Mucosa of stomach (tissue), 1 donor: ENCODE measurements around the gene CELF2.

Source experiments
- H3K27me3 ChIP-seq: one replicate; pipeline ENCODE4 v1.7.0; 2013; ENCODE audit warnings: mild to moderate bottlenecking, low read length; ENCODE audit not compliant: control insufficient read depth, insufficient read depth
- H3K36me3 ChIP-seq: one replicate; pipeline ENCODE4 v1.7.0; 2013; ENCODE audit warnings: low read length; ENCODE audit not compliant: control insufficient read depth, insufficient read depth
- H3K4me1 ChIP-seq: one replicate; pipeline ENCODE4 v1.7.0; 2013; ENCODE audit warnings: mild to moderate bottlenecking, low read length; ENCODE audit not compliant: control insufficient read depth, insufficient read depth
- H3K4me3 ChIP-seq: one replicate; pipeline ENCODE4 v1.7.0; 2013; ENCODE audit warnings: low read length
- H3K9ac ChIP-seq: one replicate; pipeline ENCODE4 v1.7.0; 2013; ENCODE audit warnings: mild to moderate bottlenecking, low read length, moderate library complexity
- H3K9me3 ChIP-seq: one replicate; pipeline ENCODE4 v1.7.0; 2013; ENCODE audit warnings: mild to moderate bottlenecking, low read length, moderate library complexity; ENCODE audit not compliant: control insufficient read depth
- donor health status: Pancreatic carcinoma.

The CELF2 gene

GRCh38 chr10:11148142-11149028 is 130.7 kb downstream of the CELF2 start:
- no peaks in the 10 kb centered on the region for H3K9me3 ChIP-seq
- H3K4me1 ChIP-seq, result peaks cover 21% of the 10 kb centered on the region
- no peaks in the 10 kb centered on the region for H3K27me3 ChIP-seq
- no peak overlapping the region for H3K4me3 ChIP-seq
- no peak overlapping the region for H3K9ac ChIP-seq
- H3K36me3 ChIP-seq, result no peaks in the 10 kb centered on the region

- H3K27me3 ChIP-seq, result no peaks in the 10 kb centered on the region
- H3K4me3 ChIP-seq, result no peak overlapping the region
- H3K36me3 ChIP-seq, result no peaks in the 10 kb centered on the region
- H3K9me3 ChIP-seq, result no peaks in the 10 kb centered on the region
- peaks cover 21% of the 10 kb centered on the region for H3K4me1 ChIP-seq
- no peak overlapping the region for H3K9ac ChIP-seq
Measured at GRCh38 chr10:11149807-11150141, 132.1 kb downstream of the CELF2 start.

GRCh38 chr10:11150231-11150731 is 132.6 kb downstream of the CELF2 start:
- Histone ChIP-seq H3K9ac (no peak overlapping the region), H3K9me3 (no peaks in the 10 kb centered on the region), H3K36me3 (no peaks in the 10 kb centered on the region), H3K27me3 (no peaks in the 10 kb centered on the region), H3K4me3 (no peak overlapping the region), H3K4me1 (peaks cover 18% of the 10 kb centered on the region)

- Histone ChIP-seq H3K9me3 (no peaks in the 10 kb centered on the region), H3K36me3 (no peaks in the 10 kb centered on the region), H3K4me1 (peaks cover 16% of the 10 kb centered on the region)
Measured at GRCh38 chr10:11150879-11151415, 133.3 kb downstream of the CELF2 start.

GRCh38 chr10:11152801-11153200 is 135.1 kb downstream of the CELF2 start:
- peaks cover 13% of the 10 kb centered on the region for H3K4me1 ChIP-seq
- H3K27me3 ChIP-seq, result no peaks in the 10 kb centered on the region
- H3K36me3 ChIP-seq, result no peaks in the 10 kb centered on the region
- H3K9me3 ChIP-seq, result no peaks in the 10 kb centered on the region
- no peak overlapping the region for H3K9ac ChIP-seq
- no peak overlapping the region for H3K4me3 ChIP-seq

More at GRCh38 chr10:11150879-11151415, 133.3 kb downstream of the CELF2 start:
- H3K27me3 ChIP-seq, result no peaks in the 10 kb centered on the region
- no peak overlapping the region for H3K4me3 ChIP-seq
- H3K9ac ChIP-seq, result no peak overlapping the region

GRCh38 chr10:11153245-11153644 is 135.6 kb downstream of the CELF2 start:
- Histone ChIP-seq H3K27me3 (no peaks in the 10 kb centered on the region), H3K4me3 (no peak overlapping the region), H3K9ac (no peak overlapping the region), H3K9me3 (no peaks in the 10 kb centered on the region), H3K4me1 (peaks cover 13% of the 10 kb centered on the region), H3K36me3 (no peaks in the 10 kb centered on the region)

- Histone ChIP-seq H3K27me3 (no peaks in the 10 kb centered on the region), H3K9me3 (no peaks in the 10 kb centered on the region), H3K4me3 (no peak overlapping the region), H3K36me3 (no peaks in the 10 kb centered on the region), H3K9ac (no peak overlapping the region), H3K4me1 (peaks cover 13% of the 10 kb centered on the region)
Measured at GRCh38 chr10:11153766-11154165, 136.1 kb downstream of the CELF2 start.

- Histone ChIP-seq H3K9ac (no peak overlapping the region), H3K27me3 (no peaks in the 10 kb centered on the region), H3K36me3 (no peaks in the 10 kb centered on the region), H3K4me1 (peaks cover 13% of the 10 kb centered on the region), H3K9me3 (no peaks in the 10 kb centered on the region), H3K4me3 (no peak overlapping the region)
Measured at GRCh38 chr10:11154333-11154732, 136.7 kb downstream of the CELF2 start.

- Histone ChIP-seq H3K4me3 (no peak overlapping the region), H3K9me3 (no peaks in the 10 kb centered on the region), H3K9ac (no peak overlapping the region), H3K4me1 (peaks cover 13% of the 10 kb centered on the region), H3K36me3 (no peaks in the 10 kb centered on the region), H3K27me3 (no peaks in the 10 kb centered on the region)
Measured at GRCh38 chr10:11154849-11155498, 137.3 kb downstream of the CELF2 start.

- Histone ChIP-seq H3K4me1 (no peaks in the 10 kb centered on the region), H3K27me3 (no peaks in the 10 kb centered on the region), H3K9me3 (no peaks in the 10 kb centered on the region), H3K36me3 (no peaks in the 10 kb centered on the region), H3K4me3 (no peak overlapping the region), H3K9ac (no peak overlapping the region)
Measured at GRCh38 chr10:11156480-11156879, 138.8 kb downstream of the CELF2 start.

GRCh38 chr10:11157292-11158076 is 139.8 kb downstream of the CELF2 start:
- no peak overlapping the region for H3K9ac ChIP-seq
- H3K9me3 ChIP-seq, result no peaks in the 10 kb centered on the region
- H3K36me3 ChIP-seq, result no peaks in the 10 kb centered on the region
- H3K4me3 ChIP-seq, result no peak overlapping the region
- H3K4me1 ChIP-seq, result no peaks in the 10 kb centered on the region
- H3K27me3 ChIP-seq, result no peaks in the 10 kb centered on the region
